Measurements from ENCODE around the gene HOXA5. TPM values are rescaled to one million over a fixed set of nuclear protein-coding genes. Genes with fewer than 3 reads are reported as not detected.

HOXA5 gene
- total RNA-seq, 1 donor from 2014 or later, result not detected

DNA sequence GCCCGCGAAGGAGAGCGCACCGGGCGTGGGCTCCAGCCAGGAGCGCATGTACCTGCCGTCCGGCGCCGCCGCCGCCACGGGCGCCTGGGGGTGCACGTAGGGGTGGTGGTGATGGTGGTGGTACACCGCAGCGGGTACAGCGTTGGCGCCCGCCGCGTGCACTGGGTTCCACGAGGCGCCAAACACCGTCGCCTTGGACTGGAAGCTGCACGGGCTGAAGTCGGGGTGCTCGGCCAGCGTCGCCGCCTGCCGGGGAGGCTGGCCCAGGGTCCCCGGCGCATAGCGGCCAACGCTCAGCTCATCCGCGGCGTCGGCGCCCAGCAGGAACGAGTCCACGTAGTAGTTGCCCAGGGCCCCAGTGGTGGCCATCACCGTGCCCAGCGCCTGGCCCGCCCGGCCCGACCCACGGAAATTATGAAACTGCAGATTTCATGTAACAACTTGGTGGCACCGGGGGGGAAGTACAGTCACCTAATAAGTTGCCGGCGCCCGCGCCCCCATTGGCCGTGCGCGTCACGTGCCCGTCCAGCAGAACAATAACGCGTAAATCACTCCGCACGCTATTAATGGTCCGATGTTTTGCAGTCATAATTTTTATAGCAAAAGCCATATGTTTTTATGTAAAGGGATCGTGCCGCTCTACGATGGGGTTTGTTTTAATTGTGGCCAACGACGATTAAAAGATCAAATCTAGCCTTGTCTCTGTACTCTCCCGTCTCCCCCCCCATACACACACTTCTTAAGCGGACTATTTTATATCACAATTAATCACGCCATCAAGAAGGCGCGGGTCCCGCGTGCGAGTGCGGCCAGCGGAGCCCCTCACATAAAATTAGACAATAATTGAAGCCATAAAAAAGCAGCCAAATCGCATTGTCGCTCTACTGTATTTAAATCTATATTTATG, 21.9 kb upstream of the HOXA5 start, which contains the start of gene HOXA9:
TSS of gene HOXA9 (minus strand) at position 449 of the 907 bp plus-strand sequence. CDS start at position 369, 80 bp downstream.
- H3K36me3 ChIP-seq, result no peaks in the 10 kb centered on the region
- TF ChIP-seq, protein P1, sequence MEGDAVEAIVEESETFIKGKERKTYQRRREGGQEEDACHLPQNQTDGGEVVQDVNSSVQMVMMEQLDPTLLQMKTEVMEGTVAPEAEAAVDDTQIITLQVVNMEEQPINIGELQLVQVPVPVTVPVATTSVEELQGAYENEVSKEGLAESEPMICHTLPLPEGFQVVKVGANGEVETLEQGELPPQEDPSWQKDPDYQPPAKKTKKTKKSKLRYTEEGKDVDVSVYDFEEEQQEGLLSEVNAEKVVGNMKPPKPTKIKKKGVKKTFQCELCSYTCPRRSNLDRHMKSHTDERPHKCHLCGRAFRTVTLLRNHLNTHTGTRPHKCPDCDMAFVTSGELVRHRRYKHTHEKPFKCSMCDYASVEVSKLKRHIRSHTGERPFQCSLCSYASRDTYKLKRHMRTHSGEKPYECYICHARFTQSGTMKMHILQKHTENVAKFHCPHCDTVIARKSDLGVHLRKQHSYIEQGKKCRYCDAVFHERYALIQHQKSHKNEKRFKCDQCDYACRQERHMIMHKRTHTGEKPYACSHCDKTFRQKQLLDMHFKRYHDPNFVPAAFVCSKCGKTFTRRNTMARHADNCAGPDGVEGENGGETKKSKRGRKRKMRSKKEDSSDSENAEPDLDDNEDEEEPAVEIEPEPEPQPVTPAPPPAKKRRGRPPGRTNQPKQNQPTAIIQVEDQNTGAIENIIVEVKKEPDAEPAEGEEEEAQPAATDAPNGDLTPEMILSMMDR (IDR thresholded peaks at IDR 0.05; ENCODE audit: borderline replicate concordance), result no peak
- H3K9me3 ChIP-seq (replicated peaks), result no peaks in the 10 kb centered on the region
- H3K27ac ChIP-seq (replicated peaks), result no peak within 1 kb of the TSS
- H3K27me3 ChIP-seq (ENCODE audit: low read depth), result peaks cover 100% of the 10 kb centered on the region
- peaks cover 52% of the 10 kb centered on the region for H3K4me1 ChIP-seq
- peak within 1 kb of the TSS; percentile 54 for H3K4me3 ChIP-seq
- intact Hi-C loops (cut with micrococcal nuclease), result no loop called here
- DNase-seq, result peak; percentile 32

DNA sequence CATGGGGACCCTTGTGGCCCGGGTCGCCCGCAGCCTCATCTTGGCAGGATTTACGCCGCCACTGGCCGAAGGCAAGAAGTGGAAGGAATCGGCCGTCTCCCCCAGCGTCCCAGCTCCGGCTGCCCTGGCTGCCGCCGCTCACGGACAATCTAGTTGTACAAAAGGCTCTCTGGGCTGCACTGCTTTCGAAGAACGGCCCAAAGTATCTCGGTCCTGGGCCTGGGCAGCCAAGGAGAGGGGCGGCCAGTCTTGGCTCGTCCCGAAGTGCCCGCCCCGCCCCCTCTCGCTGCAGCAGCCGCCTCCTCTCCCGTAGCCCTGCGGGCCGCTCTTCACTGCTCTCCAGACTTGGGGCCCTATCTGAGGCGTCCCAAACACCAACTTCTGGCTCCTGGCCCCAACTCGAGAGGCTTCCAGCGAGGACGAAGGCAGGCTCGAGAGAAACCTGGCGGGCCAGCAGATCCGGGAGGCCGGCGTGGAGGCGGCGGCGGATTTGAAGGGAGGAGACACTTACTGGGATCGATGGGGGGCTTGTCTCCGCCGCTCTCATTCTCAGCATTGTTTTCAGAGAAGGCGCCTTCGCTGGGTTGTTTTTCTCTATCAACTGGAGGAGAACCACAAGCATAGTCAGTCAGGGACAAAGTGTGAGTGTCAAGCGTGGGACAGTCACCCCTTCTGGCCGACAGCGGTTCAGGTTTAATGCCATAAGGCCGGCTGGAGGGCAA, 21.0 kb upstream of the HOXA5 start:
- H3K27me3 ChIP-seq (ENCODE audit: low read depth), result peaks cover 100% of the 10 kb centered on the region
- DNase-seq, result peak; percentile 14

DNA sequence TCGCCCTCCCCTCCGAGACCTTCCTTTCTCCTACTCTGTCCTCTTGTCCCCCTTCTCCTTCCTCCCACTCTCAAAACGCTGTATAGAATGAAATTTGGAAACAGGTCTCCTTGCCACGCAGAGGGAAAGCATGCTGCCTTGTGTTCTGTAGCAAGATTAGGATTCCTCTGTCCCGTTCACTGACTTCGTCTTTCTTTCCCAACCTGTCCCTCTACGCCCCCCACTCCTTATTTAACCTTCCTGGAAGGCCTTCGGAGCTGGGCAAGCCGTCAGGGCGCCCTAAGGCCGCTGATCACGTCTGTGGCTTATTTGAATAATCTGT, 20.5 kb upstream of the HOXA5 start:
- intact Hi-C loops (cut with micrococcal nuclease), result loop anchor here (5.0 kb wide), 1 partner anchor 792 kb away; no protein-coding TSS in a partner anchor
- no peak for DNase-seq
- TF ChIP-seq, protein P1 (IDR thresholded peaks at IDR 0.05; ENCODE audit: borderline replicate concordance), result no peak
- no peaks in the 10 kb centered on the region for H3K9me3 ChIP-seq (replicated peaks)
- H3K27me3 ChIP-seq (ENCODE audit: low read depth), result peaks cover 100% of the 10 kb centered on the region
- H3K36me3 ChIP-seq, result no peaks in the 10 kb centered on the region
- H3K27ac ChIP-seq (replicated peaks), result no peak overlapping the region
- H3K4me3 ChIP-seq, result peak overlapping the region; percentile 54
- H3K4me1 ChIP-seq, result peaks cover 46% of the 10 kb centered on the region

More for the DNA sequence above, 21.0 kb upstream of the HOXA5 start:
- intact Hi-C loops (cut with micrococcal nuclease), result loop anchor here (5.0 kb wide), 1 partner anchor 792 kb away; no protein-coding TSS in a partner anchor
- Histone ChIP-seq H3K4me1 (peaks cover 49% of the 10 kb centered on the region), H3K9me3 (replicated peaks) (no peaks in the 10 kb centered on the region), H3K27ac (replicated peaks) (no peak overlapping the region), H3K36me3 (no peaks in the 10 kb centered on the region), H3K4me3 (peak overlapping the region; percentile 54)
- TF ChIP-seq, protein P1 (IDR thresholded peaks at IDR 0.05; ENCODE audit: borderline replicate concordance), result no peak

DNA sequence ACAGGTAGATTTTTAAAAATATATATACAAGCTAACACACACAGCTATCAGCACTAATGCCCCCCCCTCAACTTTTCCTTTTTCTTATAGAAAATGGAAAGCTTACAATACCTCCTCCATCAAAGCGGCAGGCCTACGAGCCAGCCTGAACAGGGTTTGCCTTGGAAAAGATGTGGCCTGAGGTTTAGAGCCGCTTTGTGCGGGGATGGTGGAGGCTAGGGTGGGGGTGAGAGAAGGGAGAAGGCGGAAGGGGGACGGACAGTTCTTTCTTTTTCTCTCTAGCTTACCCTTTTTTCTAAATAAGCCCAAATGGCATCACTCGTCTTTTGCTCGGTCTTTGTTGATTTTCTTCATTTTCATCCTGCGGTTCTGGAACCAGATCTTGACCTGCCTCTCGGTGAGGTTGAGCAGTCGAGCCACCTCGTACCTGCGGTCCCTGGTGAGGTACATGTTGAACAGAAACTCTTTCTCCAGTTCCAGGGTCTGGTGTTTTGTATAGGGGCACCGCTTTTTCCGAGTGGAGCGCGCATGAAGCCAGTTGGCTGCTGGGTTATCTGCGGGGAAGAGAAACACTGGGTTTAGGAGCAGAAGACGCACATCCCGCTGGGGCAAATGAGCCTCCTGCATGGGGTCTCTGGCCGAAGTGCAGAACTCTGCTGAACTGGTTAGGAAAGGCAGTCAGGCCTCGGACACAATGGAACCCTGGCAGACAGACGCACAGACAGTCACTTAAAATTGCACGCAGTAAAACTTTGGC, 20.0 kb upstream of the HOXA5 start:
- H3K27me3 ChIP-seq (ENCODE audit: low read depth), result peaks cover 100% of the 10 kb centered on the region
- H3K36me3 ChIP-seq, result no peaks in the 10 kb centered on the region
- H3K27ac ChIP-seq (replicated peaks), result no peak overlapping the region
- TF ChIP-seq, protein P1 (IDR thresholded peaks at IDR 0.05; ENCODE audit: borderline replicate concordance), result no peak
- H3K4me1 ChIP-seq, result peaks cover 46% of the 10 kb centered on the region
- H3K4me3 ChIP-seq, result no peak overlapping the region
- intact Hi-C loops (cut with micrococcal nuclease), result loop anchor here (5.0 kb wide), 1 partner anchor 791 kb away; no protein-coding TSS in a partner anchor
- DNase-seq, result peak; percentile 9
- H3K9me3 ChIP-seq (replicated peaks), result no peaks in the 10 kb centered on the region
